Smooth muscle cell of the pulmonary artery (primary cell): ENCODE results near the gene DPF3. TPM values are rescaled to one million over a fixed set of nuclear protein-coding genes. Genes with fewer than 3 reads are reported as not detected.

Experiments
- total RNA-seq: library from RNA; depleted of rRNA; stranded (reverse); fragments of >200 nt; gene quantifications from 2 replicates; pipeline ENCODE4 v1.2.3, GENCODE V29; 2014

The DPF3 gene
- total RNA-seq: 5.3 and 9.3 TPM in 2 replicates

DNA sequence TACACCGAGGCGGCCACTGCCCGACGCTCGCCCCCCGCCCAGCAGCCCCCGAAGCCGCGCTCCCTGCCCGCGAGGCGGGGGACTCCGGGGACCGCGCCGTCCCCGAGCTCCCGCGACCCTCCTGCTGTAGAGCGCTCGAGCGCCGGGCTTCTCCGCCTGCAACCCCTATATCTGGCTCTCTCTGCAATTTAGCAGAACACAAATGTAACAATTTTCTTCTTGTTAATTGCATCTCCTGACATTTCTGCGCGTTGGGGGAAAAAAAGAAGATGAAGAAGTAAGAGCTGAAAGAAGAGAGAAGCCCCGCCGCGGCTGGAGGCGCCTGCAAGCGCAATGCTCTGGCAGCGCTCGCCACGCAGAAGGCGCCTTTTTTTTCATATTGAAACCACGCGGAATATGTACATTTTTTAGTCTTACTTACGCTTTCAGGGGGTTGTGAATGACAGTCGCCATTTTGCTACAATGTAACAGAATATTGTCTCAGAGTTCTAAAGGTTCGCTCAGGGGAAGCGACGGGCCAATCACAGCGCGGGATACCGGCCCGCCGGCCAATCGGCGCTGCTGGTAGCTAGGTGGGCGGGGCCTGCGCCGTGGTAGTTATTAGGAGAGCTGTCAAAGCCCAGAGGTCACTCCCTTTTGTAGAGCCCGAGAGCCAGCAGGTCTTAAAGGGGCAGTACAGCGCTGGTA lies at the start of gene DPF3:
TSS of gene DPF3 (minus strand) at position 466 of the 687 bp plus-strand sequence. CDS start at position 453, 13 bp downstream.

DNA sequence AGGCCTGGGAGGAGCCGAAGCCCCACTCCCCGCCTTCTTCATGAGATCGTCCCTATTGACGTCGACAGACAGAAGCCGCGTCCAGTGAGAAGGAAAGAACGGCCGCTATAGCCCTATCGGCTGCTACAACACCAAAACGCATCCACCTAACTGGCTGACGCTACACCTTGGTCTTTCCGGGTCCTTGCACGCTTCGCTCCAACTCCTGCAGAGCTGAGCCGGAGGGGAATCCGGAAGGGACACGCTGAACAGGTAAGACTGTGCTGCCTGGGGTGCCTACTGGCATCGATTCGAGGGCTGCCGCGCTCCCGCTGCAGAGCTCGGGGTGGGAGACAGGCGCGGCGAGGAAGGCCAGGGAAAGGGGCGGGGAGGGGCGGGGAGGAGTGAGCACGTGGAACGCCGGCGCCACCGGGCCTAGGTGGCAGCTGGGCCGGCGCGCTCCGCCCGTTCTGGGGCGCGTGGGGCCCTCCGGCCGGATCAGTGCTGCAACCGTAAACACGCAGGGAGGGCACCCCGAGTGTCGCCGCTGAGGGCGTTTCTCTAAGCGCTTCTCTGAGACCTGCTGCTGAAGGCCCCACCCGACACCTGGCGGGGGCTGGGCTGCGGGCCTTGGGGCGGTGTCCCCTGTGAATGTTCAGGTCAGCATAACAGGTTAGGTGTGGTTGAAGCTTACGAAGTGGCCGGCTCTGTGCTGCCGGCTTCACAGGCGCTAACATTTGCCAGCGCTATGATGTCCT lies 32.6 kb upstream of the DPF3 start, which contains the start of gene DCAF4:
TSS of gene DCAF4 (plus strand) at position 173 of the 737 bp plus-strand sequence. CDS start 11,515 bp downstream, outside the sequence.

Other genes starting within 250 kb of the DPF3 start
- 10.8 and 12.8 TPM in 2 replicates for gene DCAF4, start 32.4 kb upstream of the DPF3 start, total RNA-seq
- 16.4 and 20.5 TPM in 2 replicates for gene ZFYVE1, start 133.0 kb upstream of the DPF3 start, total RNA-seq
- 21.8 and 26.7 TPM in 2 replicates for gene RBM25, start 164.4 kb upstream of the DPF3 start, total RNA-seq
- gene PSEN1, start 242.4 kb upstream of the DPF3 start, total RNA-seq: 46.6 and 55.3 TPM in 2 replicates